Measurements from ENCODE around the gene LNX1. TPM values are rescaled to one million over a fixed set of nuclear protein-coding genes. Genes with fewer than 3 reads are reported as not detected.

The LNX1 gene
- total and polyA plus RNA-seq, 9 of the 15 experiments (the other 6 are each of a cell fraction or from before 2014, with no cell fraction given), result 0.40 to 3.6 (median 2.2) TPM

DNA sequence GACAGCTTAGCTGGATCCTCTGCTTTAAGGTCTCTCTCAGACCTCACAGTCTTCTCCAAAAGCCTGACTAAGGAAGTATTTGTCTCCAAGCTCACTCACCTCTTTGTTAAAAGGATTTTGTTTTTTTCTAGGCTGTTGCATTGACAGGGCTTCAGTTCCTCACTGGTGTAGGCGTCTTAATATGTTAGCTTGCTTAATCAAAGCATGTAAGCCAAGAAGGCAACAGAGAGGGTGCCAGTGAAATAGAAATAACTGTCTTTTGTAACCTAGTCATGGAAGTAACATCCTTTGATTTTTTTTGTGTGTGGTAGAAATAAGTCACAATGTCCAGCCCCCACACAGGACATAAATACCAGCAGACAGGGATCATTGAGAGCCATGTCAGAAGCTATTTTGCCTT lies 155.0 kb downstream of the LNX1 start:
- no TSS peak for BruUV-seq (replicated peaks)
- H3K9me1 ChIP-seq (ENCODE audit: control insufficient read depth, insufficient read depth, low read length), result no peaks in the 10 kb centered on the region
- H3K4me1 ChIP-seq (replicated peaks in 1 of 2; ENCODE audit: control insufficient read depth in 2 of 2, insufficient read depth in 2 of 2, low read length in 2 of 2), result no peaks in the 10 kb centered on the region
- 95% methylated on average over 1 of the region's 1 CpG for whole genome bisulfite sequencing (ENCODE audit: insufficient coverage, low coverage, missing lambda C conversion rate)
- H3K27ac ChIP-seq (ENCODE audit: extremely low read depth, low read depth, low read length), result no peak overlapping the region
- peak; percentile 15 for FAIRE-seq
- no peaks in the 10 kb centered on the region; the same call in 2 of the 3 replicates for H3K79me2 ChIP-seq (ENCODE audit: control insufficient read depth, insufficient read depth, low read length)
- H3K9me3 ChIP-seq (replicated peaks; ENCODE audit: control insufficient read depth, insufficient read depth, low read depth, low read length), result no peaks in the 10 kb centered on the region
- H3K9ac ChIP-seq (ENCODE audit: insufficient read depth in 1 of 2, low read depth in 2 of 2, low read length in 2 of 2), result no peak overlapping the region
- TF ChIP-seq NFYB (IDR thresholded peaks at IDR 0.05; ENCODE audit: extremely low read depth, insufficient read length) (no peak), MAFF (IDR thresholded peaks at IDR 0.05; ENCODE audit: low read length) (no peak), TSHZ1 (CRISPR knock-in tag; IDR thresholded peaks at IDR 0.05) (no peak), HEY1 (CRISPR knock-in tag; IDR thresholded peaks at IDR 0.05; ENCODE audit: borderline replicate concordance) (no peak), BACH1 (tag; IDR thresholded peaks at IDR 0.05) (no peak)
- no peaks in the 10 kb centered on the region for H4K20me1 ChIP-seq (replicated peaks; ENCODE audit: control insufficient read depth, insufficient read depth, low read length)
- ChIA-PET CTCF (ENCODE audit: low intra/inter-chr PET ratio) (no interaction called here), POLR2A (interaction anchor here (0.6 to 1.1 kb wide), 2 partner anchors 9 to 10 kb away, joined by 3 to 5 read pairs; no protein-coding TSS in a partner anchor)
- no peak for DNase-seq (ENCODE audit: extremely low read depth in 1 of 4, low spot score in 3 of 4)
- no peak overlapping the region for H3K4me2 ChIP-seq (ENCODE audit: insufficient read depth, low read length)
- H2AFZ ChIP-seq (ENCODE audit: low read depth, low read length), result no peak overlapping the region
- in situ Hi-C loops (cut with MboI), result no loop called here
- ATAC-seq, result no peak
- H3K27me3 ChIP-seq (ENCODE audit: control insufficient read depth in 2 of 2, insufficient read depth in 2 of 2, low read length in 2 of 2), result no peaks in the 10 kb centered on the region
- H3K4me3 ChIP-seq, result no peak overlapping the region
- H3K36me3 ChIP-seq (ENCODE audit: control insufficient read depth, insufficient read depth, low read length), result peaks cover 60% of the 10 kb centered on the region; the same call in 1 of the 3 replicates
- intact Hi-C loops (cut with micrococcal nuclease), result no loop called here
